ENCODE measurements around the gene MINDY1.

Gene MINDY1

GRCh38 chr1:151054971-151055547 lies 48.4 kb upstream of the MINDY1 start:
- no peaks in the 10 kb centered on the region for H3K9me2 ChIP-seq (replicated peaks; ENCODE audit: control insufficient read depth, low read length)
- no peak overlapping the region for H3K4me2 ChIP-seq (ENCODE audit: low read length)
- H3K27me3 ChIP-seq (ENCODE audit: control insufficient read depth, low read length): no peaks in the 10 kb centered on the region
- H4K20me1 ChIP-seq (ENCODE audit: control insufficient read depth, insufficient read depth, low read depth, low read length): peaks cover 17% of the 10 kb centered on the region
- H3K36me3 ChIP-seq (ENCODE audit: control insufficient read depth, low read length): peaks cover 85% of the 10 kb centered on the region
- peaks cover 31% of the 10 kb centered on the region for H3F3A ChIP-seq (ENCODE audit: control insufficient read depth, insufficient read depth)
- no peak overlapping the region for H3K4me3 ChIP-seq (ENCODE audit: low read length)
- no peaks in the 10 kb centered on the region for H3K9me3 ChIP-seq (ENCODE audit: control insufficient read depth, insufficient read depth, low read length)
- H3K27ac ChIP-seq (ENCODE audit: low read depth, low read length): no peak overlapping the region
- no peak for TF ChIP-seq EZH2phosphoT487 (IDR thresholded peaks at IDR 0.05; ENCODE audit: borderline replicate concordance, low read length)
- TF ChIP-seq, protein P1, sequence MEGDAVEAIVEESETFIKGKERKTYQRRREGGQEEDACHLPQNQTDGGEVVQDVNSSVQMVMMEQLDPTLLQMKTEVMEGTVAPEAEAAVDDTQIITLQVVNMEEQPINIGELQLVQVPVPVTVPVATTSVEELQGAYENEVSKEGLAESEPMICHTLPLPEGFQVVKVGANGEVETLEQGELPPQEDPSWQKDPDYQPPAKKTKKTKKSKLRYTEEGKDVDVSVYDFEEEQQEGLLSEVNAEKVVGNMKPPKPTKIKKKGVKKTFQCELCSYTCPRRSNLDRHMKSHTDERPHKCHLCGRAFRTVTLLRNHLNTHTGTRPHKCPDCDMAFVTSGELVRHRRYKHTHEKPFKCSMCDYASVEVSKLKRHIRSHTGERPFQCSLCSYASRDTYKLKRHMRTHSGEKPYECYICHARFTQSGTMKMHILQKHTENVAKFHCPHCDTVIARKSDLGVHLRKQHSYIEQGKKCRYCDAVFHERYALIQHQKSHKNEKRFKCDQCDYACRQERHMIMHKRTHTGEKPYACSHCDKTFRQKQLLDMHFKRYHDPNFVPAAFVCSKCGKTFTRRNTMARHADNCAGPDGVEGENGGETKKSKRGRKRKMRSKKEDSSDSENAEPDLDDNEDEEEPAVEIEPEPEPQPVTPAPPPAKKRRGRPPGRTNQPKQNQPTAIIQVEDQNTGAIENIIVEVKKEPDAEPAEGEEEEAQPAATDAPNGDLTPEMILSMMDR (IDR thresholded peaks at IDR 0.05; ENCODE audit: low read depth, low read length, poor library complexity, severe bottlenecking): no peak
- H3K79me2 ChIP-seq (ENCODE audit: control insufficient read depth, low read length): peaks cover 47% of the 10 kb centered on the region
- peaks cover 31% of the 10 kb centered on the region for H3K4me1 ChIP-seq (ENCODE audit: control insufficient read depth, low read length)

GRCh38 chr1:151051356-151052009 lies 44.8 kb upstream of the MINDY1 start:
- H3K4me1 ChIP-seq (ENCODE audit: control insufficient read depth, low read length): peaks cover 23% of the 10 kb centered on the region
- H3K4me2 ChIP-seq (ENCODE audit: low read length): no peak overlapping the region
- H3K9me3 ChIP-seq (ENCODE audit: control insufficient read depth, insufficient read depth, low read length): no peaks in the 10 kb centered on the region
- no peaks in the 10 kb centered on the region for H3K9me2 ChIP-seq (replicated peaks; ENCODE audit: control insufficient read depth, low read length)
- H3K79me2 ChIP-seq (ENCODE audit: control insufficient read depth, low read length): peaks cover 11% of the 10 kb centered on the region
- peaks cover 60% of the 10 kb centered on the region for H3K36me3 ChIP-seq (ENCODE audit: control insufficient read depth, low read length)
- H3K4me3 ChIP-seq (ENCODE audit: low read length): no peak overlapping the region
- peaks cover 3% of the 10 kb centered on the region for H4K20me1 ChIP-seq (ENCODE audit: control insufficient read depth, insufficient read depth, low read depth, low read length)
- no peaks in the 10 kb centered on the region for H3K27me3 ChIP-seq (ENCODE audit: control insufficient read depth, low read length)
- no peak for TF ChIP-seq EZH2phosphoT487 (IDR thresholded peaks at IDR 0.05; ENCODE audit: borderline replicate concordance, low read length)
- TF ChIP-seq, protein P1 (IDR thresholded peaks at IDR 0.05; ENCODE audit: low read depth, low read length, poor library complexity, severe bottlenecking): no peak
- peaks cover 40% of the 10 kb centered on the region for H3F3A ChIP-seq (ENCODE audit: control insufficient read depth, insufficient read depth)
- no peak overlapping the region for H3K27ac ChIP-seq (ENCODE audit: low read depth, low read length)

- no peaks in the 10 kb centered on the region for H3K27me3 ChIP-seq (ENCODE audit: control insufficient read depth, low read length)
- no peaks in the 10 kb centered on the region for H3K79me2 ChIP-seq (ENCODE audit: control insufficient read depth, low read length)
- H3K36me3 ChIP-seq (ENCODE audit: control insufficient read depth, low read length): peaks cover 47% of the 10 kb centered on the region
- TF ChIP-seq EZH2phosphoT487 (IDR thresholded peaks at IDR 0.05; ENCODE audit: borderline replicate concordance, low read length): no peak
- TF ChIP-seq, protein P1 (IDR thresholded peaks at IDR 0.05; ENCODE audit: low read depth, low read length, poor library complexity, severe bottlenecking): no peak
- H3K9me2 ChIP-seq (replicated peaks; ENCODE audit: control insufficient read depth, low read length): no peaks in the 10 kb centered on the region
- H3K9me3 ChIP-seq (ENCODE audit: control insufficient read depth, insufficient read depth, low read length): no peaks in the 10 kb centered on the region
- peaks cover 17% of the 10 kb centered on the region for H3K4me1 ChIP-seq (ENCODE audit: control insufficient read depth, low read length)
- no peak overlapping the region for H3K4me2 ChIP-seq (ENCODE audit: low read length)
- H3K4me3 ChIP-seq (ENCODE audit: low read length): no peak overlapping the region
- peaks cover 2% of the 10 kb centered on the region; the same call in 1 of the 2 replicates for H4K20me1 ChIP-seq (ENCODE audit: control insufficient read depth, insufficient read depth, low read depth, low read length)
- no peak overlapping the region for H3K27ac ChIP-seq (ENCODE audit: low read depth, low read length)
- peaks cover 40% of the 10 kb centered on the region for H3F3A ChIP-seq (ENCODE audit: control insufficient read depth, insufficient read depth)
Observed at GRCh38 chr1:151050051-151050688, 43.5 kb upstream of the MINDY1 start.

Data from DOHH2 (cell line).